Neural crest cell (in vitro differentiated cells): ENCODE data around the gene TBC1D9B. TPM values are rescaled to one million over a fixed set of nuclear protein-coding genes. Genes with fewer than 3 reads are reported as not detected.

Source experiments
- DNase-seq: peaks from one replicate; pipeline ENCODE4 v3.0.0; 2021; ENCODE audit warnings: low read depth, mixed read lengths, low spot score
- H3K27ac Mint-ChIP-seq: one replicate; pipeline ENCODE4 v1.8.0; 2021; ENCODE audit warnings: mild to moderate bottlenecking, mixed read lengths; ENCODE audit not compliant: unreplicated experiment
- H3K27me3 Mint-ChIP-seq: 2 replicates; pipeline ENCODE4 v1.8.0; 2021; ENCODE audit warnings: low read depth, mild to moderate bottlenecking, mixed read lengths
- H3K36me3 Mint-ChIP-seq: 2 replicates; pipeline ENCODE4 v1.8.0; 2021; ENCODE audit warnings: low read depth, mild to moderate bottlenecking, mixed read lengths
- H3K4me1 Mint-ChIP-seq: 2 replicates; pipeline ENCODE4 v1.8.0; 2021; ENCODE audit warnings: mixed read lengths
- H3K4me3 Mint-ChIP-seq: one replicate; pipeline ENCODE4 v1.8.0; 2021; ENCODE audit warnings: mild to moderate bottlenecking, mixed read lengths
- H3K9me3 Mint-ChIP-seq: 2 replicates; pipeline ENCODE4 v1.8.0; 2021; ENCODE audit warnings: mixed read lengths
- total RNA-seq: library from RNA; stranded (reverse); gene quantifications from 2 replicates; pipeline ENCODE4 v1.2.1, GENCODE V29; 2021
- TF ChIP-seq, protein P1 (sequence below): fragments of 200-600 bp; sonication (generic); conservative IDR thresholded peaks from 2 replicates; pipeline ENCODE4 v1.5.0; 2021; ENCODE audit warnings: antibody characterized with exemption, mild to moderate bottlenecking

TBC1D9B gene
- total RNA-seq, 1 donor from 2014 or later, result 107 TPM

DNA sequence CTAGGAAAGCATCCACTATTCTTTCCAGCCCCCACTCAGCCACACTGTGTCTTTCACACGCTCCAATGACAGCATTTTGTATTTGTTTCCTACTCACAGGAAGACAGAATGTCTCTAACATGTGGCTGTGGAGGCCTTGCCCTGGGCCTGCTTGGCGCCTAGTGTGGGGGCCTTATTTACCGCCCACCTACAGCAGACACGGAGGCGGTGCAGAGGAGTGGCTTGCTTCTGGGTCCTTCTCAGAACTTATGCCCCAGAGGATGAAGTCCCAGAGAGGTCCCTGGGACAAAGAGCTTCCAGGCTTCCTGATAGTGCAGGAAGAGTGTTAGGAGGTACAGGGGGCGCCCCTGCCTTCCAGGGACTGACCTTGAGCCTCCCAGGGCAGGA is 40.6 kb downstream of the TBC1D9B start:
- Mint-ChIP-seq H3K36me3 (peaks cover 9% of the 10 kb centered on the region), H3K9me3 (no peaks in the 10 kb centered on the region), H3K27me3 (no peaks in the 10 kb centered on the region), H3K27ac (peak overlapping the region; percentile 92), H3K4me1 (peaks cover 4% of the 10 kb centered on the region), H3K4me3 (no peak overlapping the region)
- no peak for DNase-seq
- TF ChIP-seq, protein P1, sequence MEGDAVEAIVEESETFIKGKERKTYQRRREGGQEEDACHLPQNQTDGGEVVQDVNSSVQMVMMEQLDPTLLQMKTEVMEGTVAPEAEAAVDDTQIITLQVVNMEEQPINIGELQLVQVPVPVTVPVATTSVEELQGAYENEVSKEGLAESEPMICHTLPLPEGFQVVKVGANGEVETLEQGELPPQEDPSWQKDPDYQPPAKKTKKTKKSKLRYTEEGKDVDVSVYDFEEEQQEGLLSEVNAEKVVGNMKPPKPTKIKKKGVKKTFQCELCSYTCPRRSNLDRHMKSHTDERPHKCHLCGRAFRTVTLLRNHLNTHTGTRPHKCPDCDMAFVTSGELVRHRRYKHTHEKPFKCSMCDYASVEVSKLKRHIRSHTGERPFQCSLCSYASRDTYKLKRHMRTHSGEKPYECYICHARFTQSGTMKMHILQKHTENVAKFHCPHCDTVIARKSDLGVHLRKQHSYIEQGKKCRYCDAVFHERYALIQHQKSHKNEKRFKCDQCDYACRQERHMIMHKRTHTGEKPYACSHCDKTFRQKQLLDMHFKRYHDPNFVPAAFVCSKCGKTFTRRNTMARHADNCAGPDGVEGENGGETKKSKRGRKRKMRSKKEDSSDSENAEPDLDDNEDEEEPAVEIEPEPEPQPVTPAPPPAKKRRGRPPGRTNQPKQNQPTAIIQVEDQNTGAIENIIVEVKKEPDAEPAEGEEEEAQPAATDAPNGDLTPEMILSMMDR, result no peak

DNA sequence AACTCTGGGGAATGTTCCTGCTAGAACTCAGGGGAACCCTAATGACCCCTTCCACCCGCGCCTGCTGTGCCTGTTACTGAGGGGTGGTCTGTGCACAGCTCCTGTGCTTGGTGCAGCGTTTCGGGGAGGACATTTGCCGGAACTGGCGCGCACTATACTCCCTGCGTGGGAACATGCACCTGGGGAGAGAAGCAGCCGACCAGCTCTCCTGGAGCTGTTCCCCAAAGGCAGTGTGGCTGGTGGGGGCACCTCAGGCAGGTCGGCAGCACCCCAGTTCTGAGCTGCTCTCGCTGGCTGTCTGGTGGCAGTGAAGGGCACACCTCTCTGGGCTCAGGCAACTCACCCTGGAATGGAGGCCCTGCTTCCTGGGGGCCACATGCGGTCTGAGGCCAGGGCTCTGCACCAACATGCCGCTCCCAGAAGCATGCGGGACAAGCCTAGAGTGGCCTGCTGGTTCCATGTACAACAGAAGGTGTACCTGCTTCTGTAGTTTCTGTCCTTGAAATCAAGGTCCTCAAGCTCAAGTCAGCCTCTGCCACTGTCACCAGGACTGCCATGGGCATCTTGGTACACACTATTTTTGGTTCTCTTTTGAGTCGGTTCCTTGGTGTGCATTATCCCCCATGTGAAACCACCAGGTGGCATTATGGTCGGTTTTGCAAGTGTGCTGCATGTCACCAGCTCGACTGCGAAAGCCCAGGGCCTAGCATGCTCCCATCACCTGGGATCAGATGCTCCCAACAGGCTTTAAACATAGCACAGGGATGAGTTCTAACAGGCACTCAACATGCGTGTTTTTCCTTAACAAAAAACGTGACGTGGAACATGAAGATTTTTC is 41.2 kb downstream of the TBC1D9B start:
- DNase-seq, result no peak
- H3K4me1 Mint-ChIP-seq, result peaks cover 4% of the 10 kb centered on the region
- no peaks in the 10 kb centered on the region for H3K27me3 Mint-ChIP-seq
- peak overlapping the region; percentile 31 for H3K4me3 Mint-ChIP-seq
- H3K36me3 Mint-ChIP-seq, result peaks cover 9% of the 10 kb centered on the region
- TF ChIP-seq, protein P1, result no peak
- no peaks in the 10 kb centered on the region for H3K9me3 Mint-ChIP-seq
- no peak overlapping the region for H3K27ac Mint-ChIP-seq

DNA sequence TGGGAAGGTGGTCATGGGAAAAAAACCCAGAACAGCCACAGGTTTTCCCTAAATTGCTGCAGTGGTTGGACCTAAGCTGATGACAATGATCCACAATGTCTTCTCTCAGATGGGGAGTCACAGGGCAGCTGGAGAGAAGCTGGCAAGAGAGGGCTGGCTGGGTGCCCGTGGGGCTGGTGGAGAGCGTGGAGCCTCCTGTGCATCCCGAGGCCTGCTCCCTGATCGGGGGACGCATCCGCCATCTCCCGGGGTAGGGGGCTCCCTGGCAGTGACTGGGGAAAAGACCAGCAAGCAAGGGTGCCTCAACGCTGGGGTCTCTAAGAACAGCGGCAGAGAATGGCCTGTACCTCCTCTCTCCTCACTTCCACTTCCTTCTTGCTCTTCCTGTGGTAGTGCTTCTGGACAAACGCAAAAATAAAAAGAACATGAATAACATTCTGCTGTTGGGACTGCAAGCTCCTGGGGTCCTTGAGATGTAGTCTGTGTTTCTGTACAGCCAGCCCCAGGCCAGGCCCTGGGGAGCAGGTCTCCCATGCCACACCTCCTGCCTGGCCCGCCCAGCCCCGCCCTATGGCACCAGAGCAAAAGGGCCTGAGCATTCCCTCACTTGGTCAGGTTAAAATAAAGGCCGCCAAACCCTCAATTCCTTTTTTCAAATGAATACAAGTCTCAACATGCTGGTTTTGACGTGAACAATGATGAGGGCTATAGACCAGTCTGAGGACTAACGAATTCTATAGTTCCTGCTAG is 42.0 kb downstream of the TBC1D9B start:
- Mint-ChIP-seq H3K9me3 (no peaks in the 10 kb centered on the region), H3K4me1 (peaks cover 2% of the 10 kb centered on the region), H3K4me3 (no peak overlapping the region), H3K27ac (no peak overlapping the region), H3K27me3 (no peaks in the 10 kb centered on the region), H3K36me3 (peaks cover 4% of the 10 kb centered on the region)
- TF ChIP-seq, protein P1, result no peak
- no peak for DNase-seq

GRCh38 chr5:179864686-179865085 is 43.0 kb downstream of the TBC1D9B start:
- TF ChIP-seq, protein P1, result no peak
- no peak overlapping the region for H3K4me3 Mint-ChIP-seq
- peaks cover 9% of the 10 kb centered on the region for H3K4me1 Mint-ChIP-seq
- H3K9me3 Mint-ChIP-seq, result no peaks in the 10 kb centered on the region
- no peaks in the 10 kb centered on the region for H3K27me3 Mint-ChIP-seq
- H3K27ac Mint-ChIP-seq, result no peak overlapping the region
- H3K36me3 Mint-ChIP-seq, result peaks cover 3% of the 10 kb centered on the region
- no peak for DNase-seq

- H3K36me3 Mint-ChIP-seq, result peaks cover 3% of the 10 kb centered on the region
- no peak for DNase-seq
- no peak overlapping the region for H3K4me3 Mint-ChIP-seq
- H3K4me1 Mint-ChIP-seq, result peaks cover 15% of the 10 kb centered on the region
- no peak overlapping the region for H3K27ac Mint-ChIP-seq
- H3K27me3 Mint-ChIP-seq, result no peaks in the 10 kb centered on the region
- TF ChIP-seq, protein P1, result no peak
- no peaks in the 10 kb centered on the region for H3K9me3 Mint-ChIP-seq
These were observed 44.1 kb downstream of the TBC1D9B start for GRCh38 chr5:179863449-179864085.
